HG03469 (cell line): Measurements from ENCODE around the gene HUWE1.

ENCODE experiments used
- ATAC-seq: cut with Tn5 transposase; IDR thresholded peaks from one replicate; pipeline ENCODE4 v1.9.1; 2021; ENCODE audit warnings: mild to moderate bottlenecking, moderate library complexity, moderate number of reproducible peaks; ENCODE audit not compliant: unreplicated experiment

HUWE1 gene

DNA sequence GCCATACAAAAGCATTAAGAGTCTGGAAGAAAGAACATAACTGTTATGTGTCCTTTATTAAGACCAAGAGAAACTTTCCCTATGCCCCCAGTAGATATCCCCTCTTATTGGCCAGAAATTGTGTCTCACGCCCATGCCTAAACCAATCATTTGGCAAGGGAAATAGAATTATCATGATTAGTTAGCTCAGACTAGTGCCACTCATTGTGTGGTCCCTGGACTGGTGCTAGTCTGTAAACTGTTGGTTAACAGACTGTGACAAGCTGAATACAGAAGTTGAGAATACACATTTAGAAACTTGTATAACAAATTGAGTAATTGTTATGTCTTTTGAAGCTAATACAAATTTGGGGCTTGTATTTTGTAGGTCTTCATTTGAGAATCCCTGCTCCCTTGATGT is 8.1 kb upstream of the HUWE1 start:
- ATAC-seq, result no peak

DNA sequence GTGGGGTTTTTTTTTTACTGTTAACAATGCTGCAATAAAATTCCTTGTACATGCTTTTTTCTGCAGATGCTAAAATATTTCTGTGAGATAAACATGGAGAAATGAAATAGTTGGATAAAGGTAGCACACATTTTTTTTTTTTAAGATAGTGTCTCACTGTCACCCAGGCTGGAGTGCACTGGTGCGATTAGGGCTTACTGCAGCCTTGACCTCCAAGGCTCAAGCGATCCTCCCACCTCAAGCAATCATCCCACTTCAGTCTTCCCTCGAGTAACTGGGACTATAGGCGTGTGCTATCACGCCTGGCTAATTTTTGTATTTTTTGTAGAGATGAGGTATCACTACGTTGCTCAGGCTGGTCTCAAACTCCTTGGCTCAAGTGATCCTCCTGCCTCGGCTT is 1.8 kb upstream of the HUWE1 start:
- no peak for ATAC-seq

DNA sequence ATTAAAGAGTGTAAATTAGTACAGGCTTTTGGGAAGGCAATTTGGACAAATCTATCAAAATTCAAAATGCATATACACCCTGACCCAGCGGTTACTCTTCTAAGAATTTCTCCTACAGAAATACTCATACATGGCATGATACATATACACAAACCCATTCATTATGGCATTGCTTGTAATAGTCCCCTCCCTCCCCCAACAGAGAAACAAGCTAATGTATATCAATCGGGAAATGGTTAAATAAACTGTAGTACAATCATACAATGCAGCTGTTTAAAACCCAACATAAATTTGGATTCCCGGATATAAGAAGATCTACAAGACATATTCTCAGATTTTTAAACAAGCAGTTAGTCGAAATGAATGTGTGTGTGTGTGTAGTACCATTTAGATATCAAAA is 808 bp downstream of the HUWE1 start:
- ATAC-seq, result no peak

DNA sequence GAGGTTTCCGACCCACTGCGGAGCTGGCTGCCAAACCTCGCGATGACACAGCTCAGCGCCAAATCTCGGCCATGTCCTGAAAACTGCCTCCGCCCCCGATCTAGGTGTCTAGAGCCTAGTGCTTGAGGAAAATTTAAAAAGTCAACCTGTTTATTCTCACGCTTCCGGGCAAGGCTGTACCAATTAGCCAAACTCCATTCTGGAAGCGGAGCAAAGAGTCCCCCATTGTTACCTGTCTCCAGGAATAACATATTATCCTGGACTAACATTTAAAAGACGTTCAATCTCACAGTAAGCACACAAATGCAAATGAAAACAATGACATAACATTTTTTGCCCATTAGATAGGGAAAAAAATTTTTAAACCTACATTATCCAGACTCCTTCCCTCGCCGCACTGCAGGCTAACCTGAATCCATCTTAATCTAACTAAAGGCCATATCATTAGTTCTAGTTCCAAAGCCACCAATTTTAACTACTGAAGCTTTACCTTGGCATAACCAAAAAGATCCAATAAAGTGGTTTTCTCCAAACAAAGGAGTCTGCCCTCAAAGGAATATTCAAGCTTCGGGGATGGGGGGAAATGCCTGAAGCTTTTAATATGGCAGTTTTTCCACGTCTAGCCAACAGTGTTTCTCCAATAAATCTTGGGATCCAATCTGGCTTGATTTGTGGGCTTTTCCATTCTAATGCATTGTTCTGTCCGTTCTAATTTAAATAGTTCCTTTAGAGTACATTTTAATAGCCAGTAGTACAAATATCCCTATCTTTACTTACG is 1.9 kb downstream of the HUWE1 start:
- no peak for ATAC-seq

DNA sequence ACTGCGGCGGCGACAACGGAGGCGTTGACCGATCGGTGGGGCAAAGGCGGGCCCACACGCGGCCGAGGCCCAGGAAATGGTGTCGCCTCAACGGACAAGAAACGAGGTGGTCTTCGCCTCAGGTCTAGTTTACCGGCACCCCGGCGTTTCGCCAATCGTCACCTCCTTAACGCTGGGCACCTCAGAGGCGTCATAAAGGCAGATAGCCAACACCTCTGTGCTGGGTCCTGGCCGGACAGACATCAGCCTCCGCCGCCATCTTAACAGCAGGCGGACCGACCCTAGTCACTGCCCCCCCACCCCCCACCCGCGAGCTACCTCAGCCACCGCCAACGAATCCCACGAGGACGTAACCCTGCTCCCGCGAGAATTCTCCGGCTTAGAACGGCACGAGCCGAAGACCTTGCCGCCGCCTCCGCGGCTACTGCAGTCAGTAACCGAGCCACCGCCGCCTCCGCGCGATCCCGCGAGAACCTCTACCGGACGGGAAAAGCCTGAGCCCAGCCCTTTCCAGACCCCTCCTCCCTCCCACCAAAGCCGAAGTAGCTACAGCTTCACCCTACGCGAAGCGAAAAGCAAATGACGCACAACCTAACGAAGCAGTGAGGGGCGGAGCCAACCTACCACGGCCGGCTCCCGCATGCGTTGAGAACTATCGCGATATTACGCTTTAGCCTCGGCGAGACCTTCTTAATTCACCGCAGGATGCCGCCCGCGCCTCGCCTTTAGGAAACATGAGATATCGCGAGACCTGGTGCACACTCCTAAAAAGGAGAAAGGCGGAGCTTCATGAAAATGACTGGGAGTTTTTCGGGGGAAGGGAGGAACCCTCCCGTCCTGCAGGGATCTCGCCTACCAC is 2.7 kb downstream of the HUWE1 start:
- peak; percentile 64 for ATAC-seq

DNA sequence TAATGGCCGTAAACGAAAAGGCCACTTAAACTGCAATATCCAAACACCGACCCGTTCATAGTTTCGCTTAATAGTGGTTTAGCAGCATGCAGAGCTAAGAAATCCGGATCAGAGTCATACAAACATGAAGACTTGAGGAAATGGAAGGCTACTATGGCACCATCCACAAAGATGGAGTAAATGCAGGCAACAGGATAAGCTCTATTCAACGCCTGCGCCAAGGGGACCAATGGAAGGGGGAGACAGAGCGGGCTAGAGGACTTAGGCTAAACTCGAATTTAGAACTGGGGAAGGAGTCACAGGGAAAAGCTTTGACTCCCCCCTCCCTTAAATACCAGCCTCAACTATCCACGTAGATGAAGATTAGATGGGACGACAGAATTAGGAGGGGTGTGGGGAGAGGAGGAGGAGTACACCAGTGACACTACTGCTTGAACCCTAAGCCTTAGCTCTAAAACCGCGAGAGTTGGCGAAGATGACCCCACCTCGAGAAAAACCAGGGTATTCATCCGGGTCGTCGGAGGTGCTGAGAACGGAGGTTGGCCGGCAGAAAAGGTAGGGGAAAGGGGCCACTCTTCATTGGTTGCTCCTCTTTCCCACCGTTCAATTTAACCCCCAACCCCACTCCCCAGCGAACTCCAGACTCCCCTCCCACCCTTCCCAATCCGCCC is 3.5 kb downstream of the HUWE1 start:
- ATAC-seq, result no peak

DNA sequence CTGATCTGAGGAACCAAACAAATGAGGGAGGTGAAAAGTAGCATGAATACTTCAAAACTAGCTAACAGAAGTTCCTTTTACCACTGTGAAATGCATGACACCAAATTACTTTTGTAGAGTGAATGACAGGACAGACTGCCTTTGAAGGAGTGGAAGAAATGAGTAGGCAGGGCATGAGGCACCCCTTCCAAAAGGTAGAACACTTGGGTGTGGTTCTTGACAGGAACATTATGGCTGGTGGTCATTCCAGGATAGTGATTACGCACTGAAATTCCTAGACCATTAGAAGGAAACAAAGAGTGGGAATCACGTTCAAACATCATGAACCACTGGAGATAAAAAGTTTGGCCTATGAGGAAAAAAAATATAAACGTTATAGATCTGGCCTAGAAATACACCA is 4.9 kb downstream of the HUWE1 start:
- no peak for ATAC-seq

DNA sequence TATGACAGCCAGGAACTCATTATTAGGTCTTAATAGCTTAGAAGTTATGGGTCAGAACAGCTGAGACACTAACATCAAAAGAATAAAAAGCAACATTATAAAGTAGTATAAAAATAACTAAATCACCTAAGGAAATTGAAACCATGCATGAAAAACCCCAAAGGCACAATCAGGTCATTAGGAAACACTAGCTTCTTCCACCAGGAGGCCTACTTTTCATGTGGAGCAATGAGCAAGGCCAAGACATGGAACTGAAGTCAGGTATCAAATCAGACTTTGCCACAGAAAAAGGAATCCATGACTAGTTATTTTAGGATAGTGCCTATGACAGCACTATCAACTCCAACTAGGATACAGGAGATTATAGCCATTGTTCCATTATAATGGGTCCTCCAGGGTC is 7.9 kb downstream of the HUWE1 start:
- no peak for ATAC-seq

DNA sequence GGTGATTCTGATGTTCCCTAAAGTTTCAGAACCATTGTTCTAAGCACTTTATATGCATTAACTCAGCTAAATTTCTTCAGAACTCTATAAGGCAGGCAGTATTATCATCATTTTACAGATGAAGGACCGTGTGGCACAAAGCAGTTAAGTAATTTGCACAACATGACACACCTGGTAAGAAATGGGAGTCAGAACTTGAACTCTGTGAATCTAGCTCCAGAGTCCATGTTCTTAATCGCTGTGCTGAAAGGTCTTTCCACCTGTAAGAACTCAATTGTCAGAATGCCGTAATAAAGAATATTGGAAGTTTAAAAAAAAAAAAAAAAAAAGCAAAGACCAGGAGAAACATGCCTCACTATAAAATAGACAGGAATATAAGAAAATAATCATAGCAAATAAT is 9.2 kb downstream of the HUWE1 start:
- ATAC-seq, result no peak

DNA sequence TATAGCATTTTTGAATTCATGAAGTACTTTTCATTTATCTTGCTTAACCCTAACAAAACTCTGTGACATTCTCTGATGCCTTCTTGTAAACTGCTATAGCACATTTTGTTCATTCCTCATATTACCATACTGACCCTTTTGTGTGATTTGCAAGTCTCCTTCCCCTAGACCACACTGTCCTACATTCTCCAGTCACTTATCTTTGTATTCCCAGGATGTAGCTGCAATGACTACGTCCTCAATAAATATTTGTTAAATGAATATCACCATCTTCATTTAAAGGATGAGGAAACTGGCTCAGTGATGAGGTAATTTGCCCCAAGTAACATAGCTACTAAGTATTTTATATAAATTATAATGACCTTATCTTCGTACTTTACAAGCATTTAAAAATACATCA is 11.9 kb downstream of the HUWE1 start:
- no peak for ATAC-seq

DNA sequence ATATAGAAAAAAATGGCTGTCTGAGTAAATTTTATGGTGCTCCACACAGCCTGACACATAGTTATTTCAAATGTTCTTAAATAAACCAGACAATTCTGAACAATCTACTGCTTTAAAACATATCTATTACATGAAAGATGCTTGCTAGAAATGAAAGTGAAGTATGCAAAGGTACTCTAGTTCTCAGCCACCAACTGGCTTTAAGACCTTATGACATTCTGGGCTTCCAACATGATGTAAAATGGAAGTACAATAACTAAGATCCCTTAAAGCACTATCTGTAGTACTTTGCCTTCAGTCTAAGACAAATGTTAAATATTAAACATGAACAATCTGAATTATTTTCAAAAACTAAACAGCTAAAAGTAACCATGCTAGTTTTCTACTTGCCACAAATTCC is 17.3 kb downstream of the HUWE1 start:
- ATAC-seq, result no peak

DNA sequence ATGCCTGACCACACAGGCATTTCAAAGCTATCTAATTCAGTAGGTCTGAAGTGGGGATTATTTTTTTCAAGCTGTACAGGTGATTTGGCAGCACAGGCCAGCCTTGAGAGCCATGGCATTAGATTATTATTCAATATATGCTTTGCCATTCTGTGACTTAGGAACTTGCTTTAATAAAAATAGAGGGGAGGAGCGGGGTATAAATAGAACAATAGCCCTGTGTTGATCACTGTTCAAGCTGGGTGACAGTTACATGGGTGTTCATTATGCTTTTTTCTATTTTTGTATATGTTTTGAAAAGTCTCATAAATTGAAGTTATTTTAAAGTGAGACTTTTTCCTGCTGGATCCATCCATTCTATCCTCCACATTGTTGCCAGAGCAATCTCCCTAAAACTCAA is 20.3 kb downstream of the HUWE1 start:
- ATAC-seq, result no peak

DNA sequence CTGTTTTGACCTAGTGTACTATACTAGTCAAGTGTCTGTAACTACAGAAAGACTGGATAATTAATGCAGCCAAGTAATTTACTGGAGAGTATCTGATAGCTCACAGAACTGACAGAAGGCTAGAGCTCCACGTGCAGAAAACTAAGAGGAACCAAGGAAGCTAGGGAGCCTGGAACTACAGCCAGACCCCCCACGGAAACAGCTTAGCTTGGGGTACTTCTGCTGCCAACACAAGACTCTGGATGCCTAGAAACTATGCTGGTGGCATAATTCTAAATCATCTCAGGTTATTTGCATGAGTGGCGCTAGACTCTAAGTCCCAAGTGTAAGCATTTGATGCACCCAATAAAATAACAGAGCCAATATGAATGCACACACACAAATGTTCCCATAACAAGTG is 26.5 kb downstream of the HUWE1 start:
- ATAC-seq, result no peak

DNA sequence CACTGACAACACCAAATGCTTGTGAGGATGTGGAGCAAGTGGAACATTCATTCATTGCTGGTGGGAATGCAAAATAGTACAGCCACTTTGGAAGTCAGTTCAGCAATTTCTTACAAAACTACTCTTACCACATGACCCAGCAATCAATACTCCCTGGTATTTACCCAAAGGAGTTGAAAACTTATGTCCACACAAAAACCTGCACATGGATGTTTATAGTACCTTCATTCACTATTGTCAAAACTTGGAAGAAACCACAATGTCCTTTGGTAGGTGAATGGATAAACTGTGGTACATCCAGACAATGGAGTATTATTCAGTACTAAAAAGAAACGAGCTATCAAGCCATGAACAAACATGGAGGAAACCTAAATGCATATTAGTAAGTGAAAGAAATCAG is 27.5 kb downstream of the HUWE1 start:
- no peak for ATAC-seq

DNA sequence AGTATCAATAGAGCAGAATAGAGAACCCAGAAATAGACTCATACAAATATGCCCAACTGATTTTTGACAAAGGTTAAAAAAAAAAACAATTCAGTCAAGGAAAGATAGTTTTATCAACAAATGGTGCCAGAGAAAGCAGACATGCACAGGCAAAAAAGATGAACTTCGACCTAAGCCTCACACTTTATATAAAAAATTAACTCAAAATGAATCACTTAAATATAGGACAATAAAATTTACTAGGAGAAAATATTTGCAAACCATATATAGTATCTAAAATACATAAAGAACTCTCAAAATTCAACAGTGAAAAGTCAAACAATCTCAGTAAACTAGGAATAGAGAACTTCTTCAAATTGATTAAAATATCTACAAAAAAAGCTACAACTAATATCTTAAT is 29.7 kb downstream of the HUWE1 start:
- ATAC-seq, result no peak

DNA sequence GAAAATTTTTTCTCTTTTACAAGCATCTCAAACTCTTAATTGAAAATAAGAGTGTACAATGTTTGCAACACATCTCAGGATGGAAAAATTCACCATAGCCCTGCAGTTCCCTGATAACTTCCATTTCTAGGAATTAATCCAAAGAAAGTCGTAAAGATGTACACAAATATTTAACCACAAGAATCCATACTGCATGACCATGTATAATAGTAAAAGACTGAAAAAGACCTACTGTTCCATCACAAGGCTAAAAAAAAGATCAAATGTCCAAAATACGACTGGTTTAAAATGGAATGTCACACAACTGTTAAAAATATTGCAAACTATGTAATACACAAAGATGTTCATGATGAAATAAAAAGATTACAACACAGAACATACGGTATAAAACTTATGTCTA is 32.1 kb downstream of the HUWE1 start:
- no peak for ATAC-seq

DNA sequence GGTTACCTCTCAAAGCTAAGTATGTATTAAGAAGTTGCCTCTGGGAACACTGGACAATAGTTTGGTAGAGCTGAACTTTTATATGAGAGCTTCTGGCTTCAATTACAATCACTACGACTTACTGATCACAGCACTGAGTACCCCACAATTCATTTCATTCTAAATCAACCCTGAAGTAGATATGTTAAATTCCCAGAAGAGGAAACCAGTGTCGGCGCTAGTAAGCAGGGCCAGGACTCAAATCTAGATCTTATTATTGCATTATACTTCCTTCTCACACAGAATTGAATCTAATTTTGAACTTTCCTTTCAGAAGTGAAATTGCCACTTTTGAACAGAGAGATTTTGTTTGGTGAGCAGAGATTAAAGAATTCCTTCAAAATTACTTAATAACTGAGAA is 41.8 kb downstream of the HUWE1 start:
- no peak for ATAC-seq

DNA sequence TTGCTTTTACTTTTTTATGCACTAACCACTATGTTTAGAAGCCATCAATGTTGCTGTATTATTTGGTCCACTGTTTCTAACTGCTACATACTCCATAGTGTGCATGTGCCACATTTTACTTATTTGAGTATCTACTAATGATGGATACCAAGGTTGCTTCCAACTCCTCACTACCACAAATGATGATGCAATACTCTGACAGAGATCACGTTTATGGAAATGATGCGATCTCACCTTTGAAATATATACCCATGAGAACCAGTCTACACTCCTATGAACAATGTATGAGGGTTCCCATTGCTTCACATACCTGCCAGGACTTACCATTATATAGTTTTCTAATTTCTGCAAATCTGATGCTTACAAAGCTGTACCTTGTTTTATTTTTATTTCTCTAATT is 44.2 kb downstream of the HUWE1 start:
- no peak for ATAC-seq

DNA sequence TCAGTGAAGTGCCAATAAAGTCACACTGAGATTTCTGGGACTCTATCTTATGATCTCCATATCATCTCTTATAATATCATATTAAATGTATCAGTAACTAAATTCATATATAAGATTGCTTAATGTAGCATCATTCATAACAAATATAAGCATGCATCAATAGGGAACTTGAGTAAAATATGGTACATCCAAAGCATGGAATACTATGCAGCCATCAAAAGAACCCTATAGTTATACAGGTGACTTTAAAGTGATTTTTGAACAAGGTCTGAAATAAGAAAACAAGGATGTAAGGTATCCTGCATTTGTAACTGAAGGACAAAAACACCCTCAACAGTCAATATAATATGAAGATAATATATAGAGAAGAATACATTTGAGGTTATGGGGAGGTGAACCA is 47.3 kb downstream of the HUWE1 start:
- ATAC-seq, result no peak

DNA sequence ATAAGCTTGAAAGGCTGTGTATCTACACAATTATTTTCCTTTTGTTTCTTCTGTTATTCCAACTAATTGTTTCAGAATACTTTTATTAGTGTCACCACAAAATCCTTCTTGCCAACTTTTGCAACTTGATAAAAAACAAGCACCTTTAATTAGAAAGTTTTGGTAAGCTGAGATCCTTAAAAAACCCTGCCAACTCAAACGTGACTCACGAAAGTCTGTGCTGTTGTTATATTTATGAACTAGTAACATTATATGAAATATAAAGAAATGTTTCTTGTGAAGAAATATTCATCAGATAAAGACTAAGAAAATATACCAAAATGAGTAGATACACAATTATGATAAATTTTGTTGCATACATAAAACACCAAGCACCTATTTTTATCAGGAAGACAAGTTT is 49.0 kb downstream of the HUWE1 start:
- no peak for ATAC-seq

DNA sequence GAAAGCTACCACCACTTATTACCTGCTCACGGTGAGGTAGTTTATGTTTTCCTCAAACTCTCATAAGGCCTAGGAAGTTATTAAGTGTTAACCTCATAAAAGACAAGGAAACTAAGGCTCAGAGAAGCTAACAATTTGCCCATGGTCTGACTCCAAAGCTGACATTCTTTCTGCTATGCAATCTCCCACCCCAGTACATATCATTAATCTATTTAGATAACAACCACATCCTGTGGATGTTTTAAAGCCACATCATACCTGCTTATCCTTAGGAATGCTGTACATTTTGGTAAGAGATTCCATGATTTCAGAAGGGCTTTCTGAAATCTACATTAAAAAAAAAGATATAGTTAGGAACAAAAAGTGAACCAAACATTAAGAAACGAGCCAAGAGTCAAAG is 55.4 kb downstream of the HUWE1 start:
- no peak for ATAC-seq

DNA sequence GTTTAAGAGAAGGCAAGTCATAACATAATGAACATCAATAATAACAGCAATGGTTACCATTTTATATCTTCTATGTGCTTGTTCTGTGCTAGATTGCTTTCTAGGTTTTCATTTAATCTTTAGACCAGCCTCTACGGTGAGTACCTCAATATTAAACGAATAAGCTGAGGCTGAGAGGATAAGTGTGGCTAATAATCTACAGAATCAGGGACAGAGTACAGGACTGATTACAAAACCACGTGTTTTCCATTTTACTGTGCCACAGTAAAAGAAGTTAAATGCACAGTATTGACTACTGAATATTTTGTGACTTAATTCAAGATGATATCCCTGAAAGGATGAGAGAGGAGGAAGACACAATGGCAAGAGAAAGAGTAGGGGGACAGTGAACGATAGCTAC is 56.3 kb downstream of the HUWE1 start:
- ATAC-seq, result no peak
